LNCAP (cell line): ENCODE measurements around the gene PDE7B.

ENCODE experiments used
- CTCF ChIP-seq: fragments of 450-650 bp; IDR thresholded peaks from 2 replicates; pipeline ENCODE4 v1.5.1; 2017; ENCODE audit warnings: mild to moderate bottlenecking

The PDE7B gene

GRCh38 chr6:136174510-136174909 lies 323.0 kb downstream of the PDE7B start:
- no peak for TF ChIP-seq CTCF

GRCh38 chr6:136175873-136176272 lies 324.4 kb downstream of the PDE7B start:
- no peak for TF ChIP-seq CTCF

- TF ChIP-seq CTCF: no peak
Observed at GRCh38 chr6:136178749-136179148, 327.2 kb downstream of the PDE7B start.

- TF ChIP-seq CTCF: no peak
Observed at GRCh38 chr6:136180704-136181511, 329.4 kb downstream of the PDE7B start.

GRCh38 chr6:136181512-136181833 lies 330.0 kb downstream of the PDE7B start:
- no peak for TF ChIP-seq CTCF

- no peak for TF ChIP-seq CTCF
Observed at GRCh38 chr6:136181861-136182260, 330.4 kb downstream of the PDE7B start.

- TF ChIP-seq CTCF: no peak
Observed at GRCh38 chr6:136184738-136185137, 333.2 kb downstream of the PDE7B start.

GRCh38 chr6:136186363-136186762 lies 334.9 kb downstream of the PDE7B start:
- no peak for TF ChIP-seq CTCF
